22Rv1 (cell line): ENCODE results near the gene C2CD3.

Experiments used
- CTCF ChIP-seq: fragments of 450-650 bp; IDR thresholded peaks from 2 replicates; pipeline ENCODE4 v1.5.1; 2017; ENCODE audit warnings: mild to moderate bottlenecking
- ZFX ChIP-seq: fragments of 450-650 bp; IDR thresholded peaks from 2 replicates; pipeline ENCODE4 v1.6.1; 2017; ENCODE audit warnings: antibody characterized with exemption, borderline replicate concordance

GRCh38 chr11:74010306-74011300, 160.2 kb downstream of the C2CD3 start:
- TF ChIP-seq CTCF (no peak), ZFX (no peak)
